Muscle of leg (tissue), 11 donors: ENCODE data around the gene TCAF1. TPM values are rescaled to one million over a fixed set of nuclear protein-coding genes. Genes with fewer than 3 reads are reported as not detected.

Source experiments
- DNase-seq: peaks from one replicate; pipeline ENCODE4 v3.0.0; 2013
- H3K27ac ChIP-seq: one replicate; pipeline ENCODE4 v1.5.1; 2013; ENCODE audit warnings: mild to moderate bottlenecking, low read length, control low read depth
- H3K27me3 ChIP-seq: one replicate; pipeline ENCODE4 v1.6.1; 2013; ENCODE audit warnings: low read length; ENCODE audit not compliant: control insufficient read depth, insufficient read depth
- H3K36me3 ChIP-seq: one replicate; pipeline ENCODE4 v1.6.1; 2013; ENCODE audit warnings: low read length; ENCODE audit not compliant: control insufficient read depth, insufficient read depth
- H3K4me1 ChIP-seq: one replicate; pipeline ENCODE4 v1.6.1; 2013; ENCODE audit warnings: low read length; ENCODE audit not compliant: control insufficient read depth, insufficient read depth
- H3K4me3 ChIP-seq: one replicate; pipeline ENCODE4 v1.5.1; 2013; ENCODE audit warnings: low read length, control low read depth
- H3K9me3 ChIP-seq: replicated peaks from 2 replicates; pipeline ENCODE4 v1.6.1; 2013; ENCODE audit warnings: low read depth, low read length; ENCODE audit not compliant: control insufficient read depth
- WGBS: methylation state at CpG from one replicate; pipeline ENCODE4 v1.1.5; 2013; ENCODE audit warnings: missing lambda C conversion rate; ENCODE audit not compliant: insufficient coverage; 5-methylcytosine and 5-hydroxymethylcytosine counted together
- polyA plus RNA-seq, 8 donors: library from polyadenylated mRNA; unstranded; fragments of 120-200 nt; gene quantifications; one replicate each; pipeline versions ENCODE4 v1.2.1 to v1.2.3, GENCODE V29; 2013; ENCODE audit warnings: inconsistent platforms in 1 of 8, low replicate concordance in 1 of 8; ENCODE audit not compliant: insufficient read length in 8 of 8, insufficient read depth in 1 of 8
- total RNA-seq: library from RNA; stranded (reverse); fragments of 120-200 nt; gene quantifications from one replicate; pipeline ENCODE4 v1.2.4, GENCODE V29; 2013

The TCAF1 gene
- total and polyA plus RNA-seq, 9 donors: 104 to 186 (median 166) TPM

- Histone ChIP-seq H3K36me3 (peaks cover 4% of the 10 kb centered on the region), H3K27ac (no peak overlapping the region), H3K4me3 (no peak overlapping the region), H3K4me1 (peaks cover 3% of the 10 kb centered on the region), H3K27me3 (no peaks in the 10 kb centered on the region), H3K9me3 (peaks cover 17% of the 10 kb centered on the region)
- no CpG with 5 or more reads among the region's 2 CpGs for WGBS
- no peak for DNase-seq
Measured at GRCh38 chr7:143890558-143890957, 11.4 kb downstream of the TCAF1 start.

DNA sequence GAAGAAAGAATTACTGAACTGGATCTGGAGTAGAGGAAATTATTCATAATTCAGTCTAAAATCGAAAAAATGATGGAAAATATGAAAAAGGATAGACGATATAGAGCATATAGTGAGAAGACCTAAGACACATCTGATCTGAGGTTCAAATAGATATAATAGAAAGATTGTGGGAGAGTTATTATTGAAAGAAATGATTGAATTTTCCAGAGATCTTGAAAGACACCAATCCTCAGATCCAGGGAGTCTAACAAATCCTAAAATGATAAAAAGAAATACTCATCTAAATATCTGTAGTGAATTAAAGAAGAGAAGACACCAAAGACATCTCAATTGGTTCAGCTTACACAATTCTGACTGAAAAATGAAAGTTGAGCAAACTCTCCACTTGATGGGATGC, 12.9 kb downstream of the TCAF1 start:
- Histone ChIP-seq H3K27ac (no peak overlapping the region), H3K9me3 (peaks cover 17% of the 10 kb centered on the region), H3K27me3 (no peaks in the 10 kb centered on the region), H3K4me3 (no peak overlapping the region), H3K36me3 (peaks cover 4% of the 10 kb centered on the region), H3K4me1 (peaks cover 6% of the 10 kb centered on the region)
- no peak for DNase-seq
- no CpG with 5 or more reads among the region's 2 CpGs for WGBS

DNA sequence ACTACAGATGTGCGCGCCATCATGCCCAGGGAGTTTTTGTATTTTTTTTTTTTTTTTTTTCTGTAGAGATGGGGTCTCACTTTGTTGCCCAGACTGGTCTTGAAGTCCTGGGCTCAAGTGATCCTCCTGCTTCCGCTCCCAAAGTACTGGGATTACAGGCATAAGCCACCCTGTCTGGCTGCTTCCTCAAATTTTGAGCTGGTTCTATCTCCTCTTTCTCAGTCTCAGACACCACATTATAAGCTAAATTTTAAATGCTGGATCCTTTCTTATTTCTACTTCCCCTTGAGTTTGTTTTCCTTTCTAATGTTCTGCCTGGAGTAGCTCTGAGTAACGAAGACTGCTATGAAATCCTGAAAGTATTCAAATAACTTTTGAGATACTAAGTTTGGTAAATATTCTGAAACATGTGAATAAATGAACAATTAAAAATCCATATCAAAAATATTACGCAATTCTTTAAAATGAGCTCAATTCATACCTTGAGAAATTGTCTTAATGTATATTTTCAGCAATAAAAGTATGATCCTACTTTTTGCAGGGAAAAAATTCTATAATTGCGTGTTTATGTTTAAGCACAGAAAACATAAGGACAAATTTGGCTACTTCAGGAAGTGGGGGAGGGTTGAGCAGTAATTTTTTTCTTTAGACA, 15.0 kb downstream of the TCAF1 start:
- Histone ChIP-seq H3K4me1 (peaks cover 10% of the 10 kb centered on the region), H3K27ac (no peak overlapping the region), H3K27me3 (no peaks in the 10 kb centered on the region), H3K4me3 (no peak overlapping the region), H3K9me3 (peaks cover 12% of the 10 kb centered on the region), H3K36me3 (peaks cover 4% of the 10 kb centered on the region)
- 100% methylated on average over 1 of the region's 6 CpGs for WGBS
- no peak for DNase-seq

- WGBS: 83% methylated on average over 1 of the region's 3 CpGs
- Histone ChIP-seq H3K36me3 (peaks cover 5% of the 10 kb centered on the region), H3K9me3 (peaks cover 12% of the 10 kb centered on the region), H3K4me1 (peaks cover 16% of the 10 kb centered on the region), H3K27ac (no peak overlapping the region), H3K27me3 (no peaks in the 10 kb centered on the region), H3K4me3 (no peak overlapping the region)
- DNase-seq: peak; percentile 29
Measured at GRCh38 chr7:143885951-143886350, 16.0 kb downstream of the TCAF1 start.

DNA sequence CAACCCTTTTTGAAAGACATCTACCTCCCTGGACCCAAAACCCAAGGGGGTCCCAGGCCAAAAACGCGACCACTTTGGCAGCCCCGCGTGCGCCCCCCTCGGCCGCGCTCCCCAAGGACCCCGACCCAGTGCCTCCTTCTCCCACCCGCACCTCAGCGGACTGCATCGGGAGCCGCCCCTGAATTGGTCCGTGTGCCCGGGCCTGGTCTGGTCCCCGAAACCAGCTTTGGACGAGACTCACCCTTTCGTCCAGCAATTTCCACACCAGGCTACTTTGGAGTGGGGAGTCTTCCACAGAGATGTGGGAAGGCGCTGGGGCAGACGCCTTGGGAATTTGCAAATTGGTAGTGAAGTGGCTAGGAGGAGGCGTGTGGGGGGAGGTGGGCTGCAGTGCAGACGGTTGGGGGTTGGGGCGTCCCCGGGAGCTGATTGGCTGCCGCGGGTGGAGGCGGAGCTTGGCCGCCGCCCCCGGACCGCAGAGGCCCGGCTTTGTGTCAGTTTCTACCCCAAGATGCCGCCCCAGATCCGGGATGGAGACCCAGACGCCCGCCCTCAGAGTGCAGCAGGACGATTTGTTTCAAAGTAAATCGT, 16.9 kb downstream of the TCAF1 start:
- Histone ChIP-seq H3K9me3 (peaks cover 6% of the 10 kb centered on the region), H3K36me3 (peaks cover 9% of the 10 kb centered on the region), H3K27ac (peak overlapping the region; percentile 63), H3K27me3 (no peaks in the 10 kb centered on the region), H3K4me3 (peak overlapping the region; percentile 65), H3K4me1 (peaks cover 21% of the 10 kb centered on the region)
- WGBS: 0% methylated on average over 22 of the region's 38 CpGs
- DNase-seq: peak; percentile 85

- DNase-seq: no peak
- peak overlapping the region; percentile 65 for H3K4me3 ChIP-seq
- 86% methylated on average over 1 of the region's 11 CpGs for WGBS
- H3K27me3 ChIP-seq: no peaks in the 10 kb centered on the region
- H3K4me1 ChIP-seq: peaks cover 22% of the 10 kb centered on the region
- peak overlapping the region; percentile 63 for H3K27ac ChIP-seq
- peaks cover 4% of the 10 kb centered on the region for H3K9me3 ChIP-seq
- H3K36me3 ChIP-seq: peaks cover 8% of the 10 kb centered on the region
Measured at GRCh38 chr7:143884241-143884968, 17.6 kb downstream of the TCAF1 start.

DNA sequence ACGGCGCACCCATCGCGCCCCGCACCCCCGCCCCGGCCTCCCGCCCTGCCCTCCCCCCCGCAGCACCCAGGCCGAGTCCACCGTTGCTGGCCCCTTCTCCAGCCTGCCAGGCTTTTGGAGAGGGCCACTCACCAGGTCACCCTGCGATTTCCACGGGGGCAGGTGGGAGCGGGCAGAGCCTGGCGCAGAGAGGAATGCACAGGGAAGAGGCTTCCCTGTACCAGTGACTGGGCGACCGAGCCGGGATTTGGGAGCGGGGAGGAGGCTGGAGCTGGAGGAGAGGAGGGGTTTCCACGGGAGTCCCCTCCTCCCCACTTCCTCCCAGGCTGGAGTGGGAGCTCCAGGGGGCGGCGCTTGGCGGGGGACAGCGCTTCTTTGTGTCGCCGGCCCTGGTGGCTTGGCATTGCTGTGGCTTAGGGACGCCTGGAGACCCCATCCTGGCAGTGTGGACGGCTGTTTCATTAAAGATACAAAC, 19.3 kb downstream of the TCAF1 start:
- Histone ChIP-seq H3K27ac (peak overlapping the region; percentile 96), H3K4me3 (peak overlapping the region; percentile 68), H3K4me1 (peaks cover 30% of the 10 kb centered on the region), H3K27me3 (no peaks in the 10 kb centered on the region), H3K9me3 (no peaks in the 10 kb centered on the region), H3K36me3 (peaks cover 5% of the 10 kb centered on the region)
- WGBS: 1% methylated on average over 16 of the region's 28 CpGs
- DNase-seq: peak; percentile 96

DNA sequence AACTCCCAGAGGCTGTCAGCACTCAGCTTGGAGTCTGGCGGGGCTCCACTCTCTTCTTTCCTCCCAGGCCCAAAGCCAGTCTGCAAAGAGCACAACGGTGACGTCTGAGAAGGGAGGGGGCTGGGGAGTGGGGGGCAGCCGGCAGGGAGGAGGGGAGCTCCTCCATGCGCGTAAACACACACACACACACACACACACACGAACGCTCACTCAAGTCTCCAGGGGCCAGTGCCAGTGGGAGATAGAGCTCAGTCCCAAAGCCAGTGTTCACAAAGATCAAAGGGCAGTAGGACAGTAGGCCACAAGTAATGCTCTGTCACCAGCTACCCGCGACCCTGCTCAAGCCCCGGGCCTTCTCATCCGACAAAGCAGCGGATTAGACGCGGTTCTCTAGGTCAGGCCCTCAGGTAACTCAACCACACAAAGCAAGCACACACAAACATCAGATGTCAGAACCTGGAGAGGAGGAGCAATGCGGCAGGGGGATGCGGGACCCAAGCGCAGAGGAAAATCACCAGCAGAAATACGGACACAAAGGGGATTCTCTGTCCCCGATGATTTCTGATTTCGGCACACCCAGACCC, 19.9 kb downstream of the TCAF1 start:
- H3K9me3 ChIP-seq: no peaks in the 10 kb centered on the region
- H3K4me3 ChIP-seq: peak overlapping the region; percentile 68
- H3K36me3 ChIP-seq: peaks cover 10% of the 10 kb centered on the region
- no peaks in the 10 kb centered on the region for H3K27me3 ChIP-seq
- peaks cover 34% of the 10 kb centered on the region for H3K4me1 ChIP-seq
- WGBS: 0% methylated on average over 5 of the region's 21 CpGs
- H3K27ac ChIP-seq: peak overlapping the region; percentile 96
- peak; percentile 95 for DNase-seq

DNA sequence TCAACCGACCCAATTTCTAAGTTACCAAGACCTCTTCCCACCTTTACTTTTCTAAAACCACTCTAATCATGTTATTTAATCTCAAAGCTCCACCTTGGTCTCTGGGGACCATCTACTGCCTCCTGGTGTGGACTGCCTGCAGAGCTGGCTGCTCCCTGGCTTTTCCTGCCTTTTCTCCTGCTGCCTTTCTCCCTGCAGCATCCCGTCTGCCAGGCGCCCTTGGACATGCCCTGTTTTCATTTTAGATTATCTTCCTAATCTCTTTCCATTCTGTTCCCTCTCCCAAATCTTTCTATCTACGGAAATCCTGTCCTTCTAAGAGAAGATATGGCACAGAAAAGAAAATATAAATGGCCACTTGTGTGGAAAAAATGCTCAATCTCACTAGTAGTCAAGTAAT, 23.1 kb downstream of the TCAF1 start:
- Histone ChIP-seq H3K9me3 (no peaks in the 10 kb centered on the region), H3K4me1 (peaks cover 34% of the 10 kb centered on the region), H3K27me3 (no peaks in the 10 kb centered on the region), H3K4me3 (no peak overlapping the region), H3K36me3 (peaks cover 27% of the 10 kb centered on the region), H3K27ac (no peak overlapping the region)
- no peak for DNase-seq
- WGBS: 14% methylated on average over 1 of the region's 4 CpGs

GRCh38 chr7:143877098-143877497, 24.9 kb downstream of the TCAF1 start:
- Histone ChIP-seq H3K9me3 (no peaks in the 10 kb centered on the region), H3K36me3 (peaks cover 27% of the 10 kb centered on the region), H3K27ac (peak overlapping the region; percentile 32), H3K4me3 (no peak overlapping the region), H3K4me1 (peaks cover 31% of the 10 kb centered on the region), H3K27me3 (no peaks in the 10 kb centered on the region)
- WGBS: 89% methylated on average over 1 of the region's 3 CpGs
- DNase-seq: peak; percentile 71
